GF-D8 (cell line): ENCODE measurements around the gene ENTPD5.
A peak's percentile ranks its signal among the peaks of the same experiment; 100 is the strongest.
"Not testable (repeated sequence)": the region's sequence is repeated elsewhere in the genome, so short reads cannot be mapped to it uniquely, and the experiment has no call there.

Experiments
- DNase-seq: peaks from one replicate; lab custom pipeline; 2025; lab: John Stamatoyannopoulos, UW

ENTPD5 gene

GRCh38 chr14:74005664-74006063, 13.4 kb downstream of the ENTPD5 start:
- DNase-seq = not testable (repeated sequence)

- DNase-seq = no peak
Measured at GRCh38 chr14:73998726-73999125, 20.4 kb downstream of the ENTPD5 start.

- DNase-seq = no peak
Measured at GRCh38 chr14:73997944-73998447, 21.1 kb downstream of the ENTPD5 start.

GRCh38 chr14:73997108-73997943, 21.8 kb downstream of the ENTPD5 start:
- no peak for DNase-seq

GRCh38 chr14:73996731-73997107, 22.4 kb downstream of the ENTPD5 start:
- no peak for DNase-seq

- no peak for DNase-seq
Measured at GRCh38 chr14:73995977-73996378, 23.1 kb downstream of the ENTPD5 start.

- DNase-seq = not testable (repeated sequence)
Measured at GRCh38 chr14:73994926-73995325, 24.2 kb downstream of the ENTPD5 start.

- no peak for DNase-seq
Measured at GRCh38 chr14:73991092-73991491, 28.0 kb downstream of the ENTPD5 start.

- DNase-seq = not testable (repeated sequence)
Measured at GRCh38 chr14:73988656-73989055, 30.4 kb downstream of the ENTPD5 start.

GRCh38 chr14:73988065-73988464, 31.0 kb downstream of the ENTPD5 start:
- DNase-seq = no peak

GRCh38 chr14:73977896-73978295, 41.2 kb downstream of the ENTPD5 start:
- no peak for DNase-seq

- no peak for DNase-seq
Measured at GRCh38 chr14:73976125-73976524, 43.0 kb downstream of the ENTPD5 start.

GRCh38 chr14:73973497-73973896, 45.6 kb downstream of the ENTPD5 start:
- no peak for DNase-seq

- no peak for DNase-seq
Measured at GRCh38 chr14:73968885-73969284, 50.2 kb downstream of the ENTPD5 start.

- no peak for DNase-seq
Measured at GRCh38 chr14:73965216-73965615, 53.9 kb downstream of the ENTPD5 start.

GRCh38 chr14:73961192-73961591, 57.9 kb downstream of the ENTPD5 start:
- DNase-seq = no peak

- no peak for DNase-seq
Measured at GRCh38 chr14:73958591-73958990, 60.5 kb downstream of the ENTPD5 start.

- DNase-seq = no peak
Measured at GRCh38 chr14:73955674-73956073, 63.4 kb downstream of the ENTPD5 start.

- DNase-seq = no peak
Measured at GRCh38 chr14:73953731-73954130, 65.4 kb downstream of the ENTPD5 start.

GRCh38 chr14:73949752-73950734, 69.0 kb downstream of the ENTPD5 start, which contains the start of the genes COQ6 and FAM161B:
Gene COQ6 (plus strand): TSS chr14:73950302. CDS start chr14:73950333, 31 bp downstream.
Gene FAM161B (minus strand): TSS chr14:73950094. CDS start chr14:73950026, 68 bp downstream.
- DNase-seq = peak; percentile 72

- no peak for DNase-seq
Measured at GRCh38 chr14:73945159-73945670, 73.9 kb downstream of the ENTPD5 start.
